ENCODE data around the gene RASSF1. TPM values are rescaled to one million over a fixed set of nuclear protein-coding genes. Genes with fewer than 3 reads are reported as not detected.

Gene RASSF1
- total and polyA plus RNA-seq, 2 donors from 2014 or later, result 19.1 to 28.9 TPM

GRCh38 chr3:50372349-50372748, 31.7 kb upstream of the RASSF1 start:
- FAIRE-seq (no peak), DNase-seq (peak in 4 of 5 donors; percentile 39 to 78 (median 61))
- H3K4me1 ChIP-seq (ENCODE audit: control insufficient read depth in 2 of 3, insufficient read depth in 2 of 3, low read depth in 1 of 3, low read length in 3 of 3), result no peaks in the 10 kb centered on the region
- no peak overlapping the region for H3K4me3 ChIP-seq (ENCODE audit: low read length in 3 of 3)
- intact Hi-C loops (cut with DNase I), result no loop called here
- no peaks in the 10 kb centered on the region for H3K36me3 ChIP-seq (ENCODE audit: control insufficient read depth in 2 of 3, insufficient read depth in 3 of 3, low read length in 3 of 3)
- H3K9me3 ChIP-seq (ENCODE audit: control insufficient read depth in 2 of 3, insufficient read depth in 1 of 3, low read length in 3 of 3), result no peaks in the 10 kb centered on the region
- H3K27me3 ChIP-seq (ENCODE audit: control insufficient read depth, insufficient read depth, low read length), result no peaks in the 10 kb centered on the region
- TF ChIP-seq CTCF (IDR thresholded peaks at IDR 0.05; ENCODE audit: borderline replicate concordance, extremely low read depth, insufficient read depth), result no peak
- H3K27ac ChIP-seq (ENCODE audit: low read depth in 2 of 2, low read length in 2 of 2), result no peak overlapping the region
- H3K9ac ChIP-seq (ENCODE audit: low read length in 3 of 3), result no peak overlapping the region

GRCh38 chr3:50371133-50371685, 30.6 kb upstream of the RASSF1 start:
- Histone ChIP-seq H3K9ac (ENCODE audit: low read length in 3 of 3) (no peak overlapping the region), H3K4me3 (ENCODE audit: low read length in 3 of 3) (no peak overlapping the region), H3K27ac (ENCODE audit: low read depth in 2 of 2, low read length in 2 of 2) (no peak overlapping the region), H3K4me1 (ENCODE audit: control insufficient read depth in 2 of 3, insufficient read depth in 2 of 3, low read depth in 1 of 3, low read length in 3 of 3) (peaks cover 0 to 4% (median 0%) of the 10 kb centered on the region in 3 donors), H3K27me3 (ENCODE audit: control insufficient read depth, insufficient read depth, low read length) (no peaks in the 10 kb centered on the region), H3K9me3 (ENCODE audit: control insufficient read depth in 2 of 3, insufficient read depth in 1 of 3, low read length in 3 of 3) (no peaks in the 10 kb centered on the region), H3K36me3 (ENCODE audit: control insufficient read depth in 2 of 3, insufficient read depth in 3 of 3, low read length in 3 of 3) (no peaks in the 10 kb centered on the region)
- intact Hi-C loops (cut with DNase I), result no loop called here
- TF ChIP-seq CTCF (IDR thresholded peaks at IDR 0.05; ENCODE audit: borderline replicate concordance, extremely low read depth, insufficient read depth), result no peak
- FAIRE-seq, result no peak
- DNase-seq, result no peak

- Histone ChIP-seq H3K9ac (ENCODE audit: low read length in 3 of 3) (no peak overlapping the region), H3K27ac (ENCODE audit: low read depth in 2 of 2, low read length in 2 of 2) (no peak overlapping the region), H3K4me3 (ENCODE audit: low read length in 3 of 3) (no peak overlapping the region), H3K9me3 (ENCODE audit: control insufficient read depth in 2 of 3, insufficient read depth in 1 of 3, low read length in 3 of 3) (no peaks in the 10 kb centered on the region), H3K27me3 (ENCODE audit: control insufficient read depth, insufficient read depth, low read length) (no peaks in the 10 kb centered on the region), H3K36me3 (ENCODE audit: control insufficient read depth in 2 of 3, insufficient read depth in 3 of 3, low read length in 3 of 3) (no peaks in the 10 kb centered on the region), H3K4me1 (ENCODE audit: control insufficient read depth in 2 of 3, insufficient read depth in 2 of 3, low read depth in 1 of 3, low read length in 3 of 3) (peaks cover 0 to 9% (median 0%) of the 10 kb centered on the region in 3 donors)
- intact Hi-C loops (cut with DNase I), result no loop called here
- DNase-seq (peak in 3 of 5 donors; percentile 36 to 77 (median 51)), FAIRE-seq (no peak)
- TF ChIP-seq CTCF (IDR thresholded peaks at IDR 0.05; ENCODE audit: borderline replicate concordance, extremely low read depth, insufficient read depth), result no peak
Observed at GRCh38 chr3:50370594-50370993, 30.0 kb upstream of the RASSF1 start.

Measured in kidney (tissue), 14 donors.